Tongue (tissue), 2 donors: Measurements from ENCODE around the gene METTL24. TPM values are rescaled to one million over a fixed set of nuclear protein-coding genes. Genes with fewer than 3 reads are reported as not detected.
"Not testable (repeated sequence)": the region's sequence is repeated elsewhere in the genome, so short reads cannot be mapped to it uniquely, and the experiment has no call there.

ENCODE experiments used
- DNase-seq: peaks from one replicate; pipeline ENCODE4 v3.0.0-alpha.2; 2015
- total RNA-seq: library from RNA; depleted of rRNA; stranded (reverse); fragments of >200 nt; gene quantifications from one replicate; pipeline ENCODE4 v1.2.3, GENCODE V29; 2014

Gene METTL24
- total RNA-seq, 1 donor from 2014 or later = 3.5 TPM

DNA sequence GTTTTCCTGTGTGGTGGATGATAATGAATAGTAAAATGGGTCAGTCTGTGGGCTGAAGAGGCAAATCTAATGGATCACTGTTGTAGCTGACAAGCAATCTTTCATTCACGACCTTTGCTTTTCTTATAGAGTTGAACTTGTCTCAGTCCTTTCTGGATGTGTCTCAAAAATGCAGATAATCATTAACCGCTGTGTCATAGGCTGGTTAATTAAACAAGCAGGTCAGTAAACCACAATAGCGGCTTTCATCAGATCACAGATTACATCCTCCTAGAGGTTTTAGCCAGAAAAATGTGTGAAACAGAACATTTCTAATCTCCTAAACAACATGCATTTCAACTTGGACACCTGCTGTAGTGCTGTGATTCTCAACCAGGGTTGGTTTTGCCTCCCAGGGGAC is 2.5 kb upstream of the METTL24 start:
- no peak for DNase-seq

DNA sequence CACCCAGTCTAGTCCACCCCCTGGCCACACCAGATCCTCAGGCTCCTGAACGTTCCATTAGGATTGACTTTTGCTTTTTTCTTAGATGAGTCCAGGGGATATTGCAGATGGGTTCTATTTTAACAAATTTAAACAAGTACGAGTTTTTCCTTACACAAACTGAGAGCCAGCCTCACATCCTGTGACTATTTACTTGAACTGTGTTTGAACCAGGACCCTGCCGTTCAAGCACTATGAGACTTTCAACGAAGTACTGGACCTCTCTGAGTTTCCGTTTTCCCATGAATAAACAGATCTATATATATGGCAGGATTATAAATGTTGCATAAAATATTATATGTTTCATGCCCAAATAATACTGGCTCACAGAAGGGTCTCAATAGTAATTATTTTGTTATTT is 1.4 kb upstream of the METTL24 start:
- DNase-seq = no peak

DNA sequence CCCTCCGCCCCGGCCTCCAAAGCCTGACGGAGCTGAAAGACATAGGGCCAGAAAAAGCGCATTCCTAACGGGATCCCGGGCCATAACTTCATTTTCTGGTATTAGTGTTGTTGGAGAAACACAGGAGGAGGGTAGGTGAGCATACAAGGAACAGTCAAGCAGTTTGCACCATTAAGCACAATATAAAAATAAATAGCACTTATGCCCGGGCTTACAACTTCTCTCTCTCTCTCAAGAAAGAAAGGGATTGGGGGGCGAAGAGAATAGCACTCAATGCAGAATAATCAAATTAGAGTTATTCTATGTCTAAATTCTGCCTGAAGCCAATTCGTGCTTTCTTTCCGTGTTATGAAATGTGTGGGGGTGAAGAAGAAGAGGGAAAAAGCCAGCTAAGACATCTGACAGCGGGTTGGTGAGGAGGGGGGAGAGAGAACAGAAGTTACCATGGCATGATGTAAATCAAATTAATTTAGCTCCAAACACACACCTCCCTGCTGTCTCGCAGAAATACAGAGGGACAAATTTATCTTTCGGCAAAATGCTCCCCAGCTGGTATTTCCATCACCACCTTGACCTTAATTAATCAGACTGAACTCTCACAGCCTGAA is 508 bp upstream of the METTL24 start:
- no peak for DNase-seq

DNA sequence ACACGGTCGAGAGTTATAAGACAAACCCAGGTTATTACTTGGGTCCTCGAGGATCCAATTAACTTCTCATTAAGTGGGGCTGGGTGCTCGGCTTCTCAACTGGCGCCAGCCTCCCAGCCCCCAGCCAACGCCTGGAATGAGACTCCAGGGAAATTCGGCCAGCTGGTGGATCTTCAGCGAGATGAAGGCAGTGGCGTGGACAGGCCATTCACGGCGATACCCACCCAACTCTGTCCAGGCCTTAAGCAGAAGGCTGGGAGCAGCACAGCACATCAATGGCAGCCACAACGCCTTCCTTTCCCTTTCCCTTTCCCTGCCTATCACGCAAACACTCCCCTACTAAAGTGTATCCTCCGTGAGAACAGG is 868 bp downstream of the METTL24 start:
- DNase-seq = no peak

DNA sequence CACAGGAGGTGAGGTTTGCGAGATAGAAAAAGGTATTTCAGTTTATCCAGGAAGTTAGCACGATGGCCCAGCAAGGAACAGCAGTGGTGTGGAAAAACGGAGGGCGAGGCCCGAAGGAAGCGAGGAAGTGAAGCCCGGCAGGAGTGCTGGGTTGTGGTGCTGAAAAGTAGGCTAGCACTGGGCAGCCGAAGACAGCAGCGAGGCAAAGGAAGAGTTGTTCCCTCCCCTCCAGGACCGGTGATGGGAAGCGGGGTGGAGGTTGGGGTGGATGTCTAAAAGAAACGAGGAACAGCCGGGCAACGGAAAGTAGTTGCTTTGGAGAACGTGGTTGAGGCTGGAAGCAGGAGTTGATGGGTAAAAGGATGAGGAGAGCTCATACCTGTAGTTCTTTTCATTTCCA is 1.4 kb downstream of the METTL24 start:
- DNase-seq = no peak

DNA sequence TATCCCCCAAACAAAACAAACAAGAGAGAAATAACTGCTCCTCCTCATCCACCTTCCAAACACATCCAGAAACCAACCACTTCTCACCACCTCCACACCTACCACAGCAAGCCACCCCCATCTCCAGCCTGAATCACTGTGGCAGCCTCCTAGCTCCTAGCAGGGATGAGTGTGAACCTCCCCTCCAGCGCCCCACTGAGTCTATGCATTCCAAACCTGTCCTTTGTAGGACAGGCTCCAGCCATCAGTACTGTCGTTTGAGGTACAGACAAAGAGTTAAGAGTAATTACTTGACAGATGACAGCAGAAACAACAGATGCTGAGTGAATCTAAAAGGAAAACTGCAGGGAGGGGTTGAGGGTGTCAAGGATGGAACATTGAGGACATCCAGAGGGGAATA is 2.4 kb downstream of the METTL24 start:
- DNase-seq = no peak

DNA sequence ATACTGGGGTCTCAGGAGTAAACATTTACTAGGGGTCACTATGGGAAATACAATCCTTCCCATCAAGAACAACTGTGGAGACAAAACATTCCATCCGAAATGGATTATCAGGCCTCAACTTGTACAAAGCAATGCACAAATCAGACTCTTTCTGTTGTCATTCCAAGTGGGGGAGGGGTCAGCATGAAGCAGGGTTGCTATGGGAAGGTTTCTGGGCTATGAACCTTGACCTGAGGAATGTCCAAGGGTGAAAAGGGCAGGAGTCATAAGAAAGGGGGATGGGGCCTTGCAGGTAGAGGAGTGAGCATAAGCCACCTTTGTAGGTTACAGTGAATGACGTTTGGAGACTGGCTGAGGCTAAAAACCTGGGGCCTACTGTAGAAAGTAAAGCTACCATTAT is 3.1 kb downstream of the METTL24 start:
- no peak for DNase-seq

DNA sequence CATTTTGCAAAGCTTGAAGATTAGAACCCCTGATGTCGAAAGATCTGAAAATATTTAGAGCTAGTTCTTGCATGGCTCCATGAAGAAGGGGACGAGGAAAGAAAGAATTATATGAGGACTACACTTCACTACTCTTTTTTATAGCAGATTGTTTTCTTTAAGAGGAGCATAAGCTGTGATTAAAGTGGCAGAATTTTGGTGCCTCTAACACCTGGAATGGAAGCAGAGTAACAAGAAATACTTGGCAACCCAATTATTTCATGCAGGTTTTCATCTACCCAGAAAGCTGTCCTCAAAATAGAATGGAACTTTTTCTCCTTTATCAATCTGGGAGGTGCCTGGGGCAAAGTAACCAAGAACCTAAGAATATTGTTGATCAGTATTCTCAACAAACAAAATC is 4.0 kb downstream of the METTL24 start:
- DNase-seq = no peak

DNA sequence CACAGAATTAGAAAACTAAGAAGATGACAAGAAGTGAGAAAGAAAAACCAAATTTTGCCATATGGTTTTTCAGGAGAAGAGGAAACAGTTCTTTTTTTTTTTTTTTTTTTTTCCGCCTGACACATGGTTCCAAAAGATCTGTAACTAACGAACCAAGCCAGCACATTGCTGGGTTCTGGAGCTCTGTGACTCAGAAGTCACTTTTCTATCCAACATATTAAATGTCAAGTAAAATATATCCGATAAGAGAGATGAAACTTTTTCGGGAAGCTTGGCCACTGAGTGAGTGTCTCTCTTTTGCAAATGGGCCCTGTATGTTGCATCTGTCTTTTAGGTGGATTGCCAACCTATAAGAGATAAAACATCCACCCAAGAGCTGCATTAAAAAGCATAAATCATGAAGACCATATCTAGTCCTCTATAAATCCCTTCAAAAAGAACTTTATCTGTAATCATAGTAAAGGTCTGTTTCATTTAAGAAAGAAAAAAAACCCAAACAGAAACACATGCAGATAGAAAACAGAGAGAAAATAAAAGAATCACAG is 4.6 kb downstream of the METTL24 start:
- no peak for DNase-seq

DNA sequence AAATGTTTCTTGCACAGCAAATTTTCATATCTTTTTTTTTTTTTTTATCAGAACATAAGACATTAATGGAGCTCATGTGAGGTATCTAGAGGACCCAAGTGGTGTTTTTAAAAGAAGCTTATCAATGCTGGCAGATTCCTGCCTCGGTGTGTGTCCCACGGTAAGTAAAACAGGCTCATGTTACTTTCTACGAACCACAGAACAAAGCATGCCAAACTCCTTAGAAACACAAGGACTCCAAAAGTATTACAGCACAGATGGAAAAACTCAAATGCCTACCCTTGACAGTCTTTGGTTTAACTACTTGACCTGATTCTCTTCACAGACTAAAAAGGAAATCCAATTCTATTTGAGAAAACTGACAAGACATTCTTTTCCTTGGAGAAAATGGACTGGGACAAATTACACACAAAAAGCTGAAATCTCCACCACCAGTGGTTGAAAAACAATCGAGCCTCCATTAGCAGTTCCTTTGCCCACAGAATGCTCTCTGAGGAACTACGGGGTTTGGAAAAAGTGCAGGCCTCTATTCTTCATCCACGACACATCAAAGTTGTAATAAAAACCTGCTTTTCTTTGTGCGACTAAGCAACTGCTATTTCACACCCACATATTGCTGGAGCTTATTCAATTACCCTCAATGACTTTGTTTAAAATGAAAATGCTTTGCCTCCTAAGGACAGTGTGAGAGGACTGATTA is 5.4 kb downstream of the METTL24 start:
- no peak for DNase-seq

DNA sequence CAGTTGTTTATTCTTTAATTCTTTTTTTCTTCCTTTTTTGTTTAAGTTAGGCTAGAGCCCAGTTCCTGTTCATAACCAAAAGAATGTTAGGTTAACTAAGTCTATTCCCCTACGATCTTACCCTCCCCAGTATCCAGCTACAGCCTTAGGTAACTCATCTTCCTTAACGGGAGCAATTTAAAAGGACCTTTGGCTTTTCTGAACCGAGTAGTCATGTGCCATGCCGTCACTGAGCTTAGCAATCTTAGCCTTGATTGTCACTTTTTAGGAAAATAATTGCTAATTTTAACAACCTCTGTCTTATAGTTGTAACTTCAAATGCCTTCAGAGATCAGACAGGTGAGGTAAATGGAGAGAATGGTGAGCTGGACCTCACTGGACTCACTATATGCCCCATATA is 6.2 kb downstream of the METTL24 start:
- DNase-seq = no peak

DNA sequence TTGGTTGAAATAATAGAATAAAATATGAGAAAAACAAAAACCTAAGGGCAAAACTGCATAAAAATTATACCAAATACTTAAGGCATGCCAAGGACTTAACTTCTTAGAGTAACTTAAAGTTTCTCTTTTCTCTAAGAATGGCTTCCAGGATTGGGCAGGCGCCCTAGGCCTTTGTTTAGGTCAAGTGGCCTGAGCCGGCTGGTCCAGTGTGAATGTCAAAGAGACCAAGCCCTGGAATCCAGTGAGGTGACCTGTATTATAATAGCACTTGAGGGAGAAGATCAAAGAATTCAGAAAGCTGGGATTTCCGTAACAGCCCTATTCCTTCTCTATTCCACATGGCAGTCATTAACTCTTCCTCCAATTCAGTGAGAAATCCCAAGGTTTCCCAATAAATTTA is 6.6 kb downstream of the METTL24 start:
- DNase-seq = no peak

DNA sequence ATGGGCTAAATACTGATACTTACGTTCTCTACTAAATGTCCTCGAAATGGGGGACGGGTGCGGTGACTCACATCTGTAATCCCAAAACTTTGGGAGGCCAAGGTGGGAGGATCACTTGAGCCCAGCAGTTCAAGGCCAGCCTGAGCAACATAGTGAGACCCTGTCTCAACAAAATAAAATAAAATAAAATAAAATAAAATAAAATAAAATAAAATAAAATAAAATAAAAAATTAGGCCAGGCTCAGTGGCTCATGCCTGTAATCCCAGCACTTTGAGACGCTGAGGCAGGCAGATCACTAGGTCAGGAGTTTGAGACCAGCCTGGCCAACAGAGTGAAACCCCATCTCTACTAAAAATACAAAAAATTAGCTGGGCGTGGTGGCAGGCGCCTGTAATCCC is 7.6 kb downstream of the METTL24 start:
- DNase-seq = not testable (repeated sequence)

DNA sequence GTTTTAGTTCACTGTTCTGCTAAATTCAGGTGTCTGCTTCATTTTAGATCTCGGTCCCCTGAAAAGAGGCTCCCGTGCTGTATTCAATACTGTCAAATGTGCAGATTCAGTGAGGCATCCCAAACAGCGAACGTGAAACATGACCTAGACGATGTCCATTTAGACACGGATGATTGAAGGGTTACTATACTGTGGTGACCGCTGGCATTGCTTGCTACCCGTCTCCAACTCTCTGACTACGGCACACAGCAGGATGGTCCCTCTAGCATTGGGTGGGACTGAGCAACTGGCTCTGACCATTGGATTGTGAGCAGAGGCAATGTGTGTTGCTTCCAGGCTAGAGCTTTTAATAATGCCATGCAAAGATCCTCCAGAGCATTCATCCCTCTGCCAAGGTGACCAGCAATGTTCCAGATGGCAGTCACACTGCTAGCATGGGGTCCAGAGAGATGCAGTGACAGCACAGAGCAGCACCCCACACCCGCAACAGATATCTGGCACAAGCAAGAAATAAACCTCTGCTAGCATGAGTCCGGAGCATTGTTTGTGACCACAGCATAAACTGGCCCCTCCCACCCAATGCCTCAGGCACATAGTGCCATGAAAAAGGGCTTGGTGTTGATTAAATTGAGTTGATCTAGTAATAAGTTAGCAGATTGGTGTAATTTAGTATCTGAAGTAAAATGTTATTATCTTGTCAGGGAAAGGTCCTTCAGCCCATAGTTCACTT is 9.0 kb downstream of the METTL24 start:
- no peak for DNase-seq

DNA sequence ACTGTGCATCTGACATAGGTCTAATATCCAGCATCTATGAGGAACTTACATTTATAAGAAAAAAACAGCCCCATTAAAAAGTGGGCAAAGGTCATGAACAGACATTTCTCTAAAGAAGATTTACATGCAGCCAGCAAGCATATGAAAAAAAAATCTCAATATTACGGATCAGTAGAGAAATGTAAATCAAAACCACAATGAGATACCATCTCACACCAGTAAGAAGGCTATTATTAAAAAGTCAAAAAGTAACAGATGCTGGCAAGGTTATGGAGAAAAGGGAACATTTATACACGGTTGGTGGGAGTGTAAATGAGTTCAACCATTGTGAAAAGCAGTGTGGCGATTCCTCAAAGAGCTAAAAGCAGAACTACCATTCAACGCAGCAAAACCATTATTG is 13.1 kb downstream of the METTL24 start:
- no peak for DNase-seq

DNA sequence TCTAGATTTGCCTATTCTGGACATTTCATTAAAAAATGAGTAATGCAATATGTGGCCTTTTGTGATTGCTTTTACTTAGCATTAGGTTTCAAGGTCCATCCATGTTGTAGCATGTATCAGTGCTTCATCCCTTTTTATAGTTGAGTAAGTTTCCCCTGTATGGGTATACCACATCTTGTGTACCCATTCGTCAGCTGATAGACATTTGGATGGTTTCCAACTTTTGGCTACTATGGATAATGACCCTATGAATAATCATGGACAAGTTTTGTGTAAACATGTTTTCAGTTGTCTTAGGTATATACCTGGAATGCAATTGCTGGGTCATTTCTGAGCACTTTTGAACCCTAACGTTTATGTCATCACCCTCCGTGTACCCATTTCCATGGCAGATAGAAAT is 15.4 kb downstream of the METTL24 start:
- no peak for DNase-seq

DNA sequence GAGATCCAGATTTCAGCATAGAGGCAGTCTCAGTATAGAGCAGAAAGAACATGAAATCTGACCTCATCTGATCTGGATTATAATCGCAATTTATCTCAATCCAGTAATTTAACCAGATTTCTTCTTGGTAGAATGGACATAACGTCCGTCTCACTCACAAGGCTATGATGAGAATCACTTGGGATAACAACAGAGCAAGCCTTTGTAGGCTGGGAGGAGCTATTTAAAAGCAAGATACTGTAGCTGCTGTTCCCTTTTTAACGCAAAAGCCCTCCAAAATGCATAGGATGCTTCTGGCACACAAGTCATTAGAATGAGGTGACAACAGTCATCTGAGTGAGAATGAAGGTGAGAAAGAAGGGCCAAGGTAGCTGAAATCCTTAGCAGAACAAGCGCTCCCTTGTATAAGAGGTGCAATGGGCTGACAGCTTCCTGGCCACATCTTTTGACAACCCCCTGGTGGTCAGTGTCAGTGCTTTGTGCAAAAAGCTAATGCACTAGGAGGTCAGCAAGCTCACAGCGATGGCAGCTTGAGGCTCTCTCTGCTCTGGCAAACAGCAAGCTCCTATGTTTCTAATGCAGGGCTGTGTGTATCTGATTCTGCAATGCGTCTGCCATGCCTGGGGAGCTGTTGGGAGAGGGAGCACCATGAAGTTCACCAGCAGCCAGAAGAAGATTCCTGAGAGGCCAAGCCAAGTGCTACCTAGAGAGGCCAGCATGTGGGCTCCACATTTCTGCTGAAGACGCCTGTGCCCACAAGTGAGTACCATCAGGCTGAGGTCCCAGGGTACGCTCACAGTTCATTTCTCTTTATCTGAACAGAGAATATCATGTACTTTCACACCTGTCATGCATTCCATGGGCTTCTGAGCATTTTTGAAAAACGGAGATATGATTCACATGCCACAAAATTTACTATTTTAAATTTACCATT is 16.2 kb downstream of the METTL24 start:
- no peak for DNase-seq

DNA sequence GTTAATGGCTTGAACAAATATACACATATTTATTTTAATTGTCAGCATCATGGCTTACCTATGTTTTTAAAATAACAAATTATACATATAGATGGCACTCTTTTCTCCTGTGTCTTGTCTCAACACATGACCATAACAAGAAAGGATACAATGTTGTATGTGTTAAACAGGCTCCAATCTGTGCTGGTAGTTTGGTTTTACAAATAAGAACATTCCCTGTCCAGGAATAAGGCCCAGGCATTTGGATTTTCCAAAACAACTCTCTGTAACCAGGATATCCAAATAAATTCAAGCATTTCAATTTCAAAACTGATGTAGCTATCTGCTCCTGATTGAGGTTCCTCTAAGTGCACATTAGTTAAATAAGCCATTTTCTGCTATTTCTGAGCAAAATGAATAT is 17.1 kb downstream of the METTL24 start:
- no peak for DNase-seq

DNA sequence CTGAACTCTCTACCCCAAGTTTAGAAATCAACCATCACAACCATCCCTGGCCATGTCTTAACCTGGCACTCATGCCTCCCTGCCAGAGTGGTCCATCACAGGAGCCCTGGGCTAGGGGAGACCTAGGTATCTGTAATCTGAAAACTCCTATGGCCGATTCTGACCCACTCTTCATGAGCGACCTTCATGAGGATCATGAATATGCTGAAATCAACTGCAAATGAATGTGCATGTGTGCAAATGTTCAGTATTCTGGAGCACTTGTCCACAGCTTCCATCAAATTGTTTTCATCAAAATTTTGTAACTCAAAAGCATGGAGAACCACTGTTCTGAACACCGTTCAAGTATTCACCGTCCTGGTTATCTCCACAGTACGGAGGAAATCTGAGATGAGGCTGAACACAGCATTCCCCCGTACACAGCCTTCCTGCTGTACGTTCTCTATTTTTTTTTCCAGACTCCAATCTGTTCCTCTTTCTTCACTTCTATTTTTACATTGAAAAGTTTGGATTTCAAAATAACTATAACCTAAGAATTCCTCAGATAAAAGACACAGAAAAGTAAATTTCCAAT is 17.7 kb downstream of the METTL24 start:
- no peak for DNase-seq

DNA sequence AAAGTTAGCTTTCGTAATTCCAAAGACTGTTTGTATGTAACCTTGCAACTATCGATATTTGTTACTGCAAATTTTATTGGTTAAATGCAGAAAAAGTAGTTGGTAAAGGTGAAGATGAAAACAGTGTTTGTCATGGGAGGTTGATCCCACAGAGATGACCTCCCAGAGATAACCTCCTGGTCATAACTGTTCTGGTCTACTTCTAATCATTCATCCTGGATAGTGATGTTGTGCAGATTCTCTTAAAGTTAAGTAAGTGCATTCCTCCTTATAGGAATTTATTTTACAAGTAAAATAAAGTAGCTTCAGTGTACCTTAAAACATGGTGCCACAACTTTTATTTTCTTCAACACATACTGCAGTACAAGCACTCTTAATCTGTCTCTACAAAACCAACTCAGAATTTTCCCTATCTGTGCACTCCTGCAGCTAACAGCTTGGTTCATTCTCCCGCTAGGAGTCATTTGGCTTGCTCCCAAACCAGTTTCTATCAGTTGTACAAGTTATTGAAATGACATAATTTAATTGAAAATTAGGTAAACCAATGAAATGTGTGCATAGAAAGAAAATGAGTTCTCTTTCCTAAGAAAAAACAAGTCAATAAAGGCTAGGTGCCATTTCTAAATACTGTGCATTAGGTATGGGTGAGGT is 19.2 kb downstream of the METTL24 start:
- no peak for DNase-seq

DNA sequence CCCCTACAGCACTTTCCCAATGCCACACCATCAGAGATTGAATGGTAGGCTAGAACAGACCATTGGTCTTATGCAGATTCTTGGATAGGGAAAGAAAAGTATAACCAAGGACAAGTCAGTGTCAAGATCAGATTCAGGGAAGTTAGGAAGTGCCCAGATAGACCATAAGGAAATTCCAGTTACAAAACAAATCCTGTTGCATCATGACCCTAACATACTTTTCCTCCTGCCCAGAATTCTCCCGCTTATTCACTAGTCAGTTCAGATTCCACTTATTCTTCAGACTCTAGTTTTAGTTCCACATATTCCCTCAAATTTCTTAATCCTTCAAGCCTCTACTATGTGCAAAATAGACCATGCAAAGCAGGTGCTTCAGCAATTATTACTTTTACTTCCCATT is 20.7 kb downstream of the METTL24 start:
- DNase-seq = no peak
